GM18519 (cell line): ENCODE measurements around the gene CCL27.

Experiments used
- ATAC-seq: cut with Tn5 transposase; IDR thresholded peaks from one replicate; pipeline ENCODE4 v1.9.1; 2021; ENCODE audit warnings: mild to moderate bottlenecking, moderate library complexity; ENCODE audit not compliant: unreplicated experiment, low FRiP score

The CCL27 gene

GRCh38 chr9:34685591-34685990 is 23.1 kb upstream of the CCL27 start:
- no peak for ATAC-seq

- ATAC-seq: no peak
Observed at GRCh38 chr9:34684816-34685215, 22.4 kb upstream of the CCL27 start.

- no peak for ATAC-seq
Observed at GRCh38 chr9:34684145-34684544, 21.7 kb upstream of the CCL27 start.

- ATAC-seq: no peak
Observed at GRCh38 chr9:34675869-34676268, 13.4 kb upstream of the CCL27 start.

GRCh38 chr9:34675048-34675714 is 12.7 kb upstream of the CCL27 start:
- ATAC-seq: no peak

GRCh38 chr9:34674440-34674839 is 12.0 kb upstream of the CCL27 start:
- ATAC-seq: no peak

- no peak for ATAC-seq
Observed at GRCh38 chr9:34671307-34671706, 8.8 kb upstream of the CCL27 start.

- ATAC-seq: no peak
Observed at GRCh38 chr9:34669809-34670562, 7.5 kb upstream of the CCL27 start.

- ATAC-seq: no peak
Observed at GRCh38 chr9:34665381-34666250, 3.2 kb upstream of the CCL27 start.

- no peak for ATAC-seq
Observed at GRCh38 chr9:34665067-34665380, 2.6 kb upstream of the CCL27 start.

- ATAC-seq: no peak
Observed at GRCh38 chr9:34664281-34665066, 2.0 kb upstream of the CCL27 start.

GRCh38 chr9:34663303-34663605 is 797 bp upstream of the CCL27 start:
- ATAC-seq: no peak

GRCh38 chr9:34659592-34660253 is 2.7 kb downstream of the CCL27 start:
- no peak for ATAC-seq

- ATAC-seq: no peak
Observed at GRCh38 chr9:34658461-34658860, 4.0 kb downstream of the CCL27 start.

GRCh38 chr9:34656992-34657391 is 5.5 kb downstream of the CCL27 start:
- ATAC-seq: no peak

GRCh38 chr9:34655394-34655793 is 7.1 kb downstream of the CCL27 start:
- no peak for ATAC-seq

- ATAC-seq: no peak
Observed at GRCh38 chr9:34654323-34655051, 8.0 kb downstream of the CCL27 start.

GRCh38 chr9:34653151-34654072 is 9.0 kb downstream of the CCL27 start:
- ATAC-seq: no peak

GRCh38 chr9:34652602-34653000 is 9.9 kb downstream of the CCL27 start:
- ATAC-seq: no peak
